Immature natural killer cell (primary cell): ENCODE results near the gene PCNX2. TPM values are rescaled to one million over a fixed set of nuclear protein-coding genes. Genes with fewer than 3 reads are reported as not detected.
"Not testable (repeated sequence)": the region's sequence is repeated elsewhere in the genome, so short reads cannot be mapped to it uniquely, and the experiment has no call there.

Source experiments
- DNase-seq, 3 donors: peaks; one replicate each; pipeline ENCODE4 v3.0.0; 2022; ENCODE audit warnings: mixed read lengths in 1 of 3
- H3K27ac Mint-ChIP-seq, 6 donors: one replicate each; pipeline ENCODE4 v1.8.0; 2020; ENCODE audit warnings: mixed read lengths in 6 of 6, mild to moderate bottlenecking in 5 of 6, inconsistent platforms in 4 of 6, moderate library complexity in 3 of 6
- H3K27me3 Mint-ChIP-seq, 3 donors: one replicate each; pipeline ENCODE4 v1.8.0; 2020 to 2021; ENCODE audit warnings: low read depth in 3 of 3, mild to moderate bottlenecking in 3 of 3, mixed read lengths in 3 of 3, moderate library complexity in 3 of 3, inconsistent platforms in 1 of 3
- H3K36me3 Mint-ChIP-seq, 3 donors: one replicate each; pipeline ENCODE4 v1.8.0; 2020; ENCODE audit warnings: mixed read lengths in 3 of 3, inconsistent platforms in 2 of 3, mild to moderate bottlenecking in 2 of 3
- H3K4me1 Mint-ChIP-seq, 2 donors: one replicate each; pipeline ENCODE4 v1.8.0; 2020; ENCODE audit warnings: inconsistent platforms in 2 of 2, mild to moderate bottlenecking in 2 of 2, mixed read lengths in 2 of 2, moderate library complexity in 1 of 2
- H3K4me3 Mint-ChIP-seq, 5 donors: one replicate each; pipeline ENCODE4 v1.8.0; 2020; ENCODE audit warnings: mild to moderate bottlenecking in 5 of 5, mixed read lengths in 5 of 5, inconsistent platforms in 3 of 5, moderate library complexity in 3 of 5
- H3K9me3 Mint-ChIP-seq, 6 donors: one replicate each; pipeline ENCODE4 v1.8.0; 2020; ENCODE audit warnings: mild to moderate bottlenecking in 6 of 6, mixed read lengths in 6 of 6, inconsistent platforms in 4 of 6, moderate library complexity in 3 of 6
- polyA plus RNA-seq, 3 donors: library from polyadenylated mRNA; unstranded; fragments of 300-500 nt; fragmentation: Illumina TruSeq; gene quantifications; one replicate each; pipeline ENCODE4 v1.2.3, GENCODE V29; 2021

Gene PCNX2
- polyA plus RNA-seq, 3 donors from 2014 or later: 1.1 to 2.6 TPM; not detected in 1

- Mint-ChIP-seq H3K36me3 (peaks cover 3 to 12% (median 12%) of the 10 kb centered on the region in 3 donors), H3K4me1 (no peaks in the 10 kb centered on the region), H3K27ac (no peak overlapping the region), H3K4me3 (no peak overlapping the region), H3K9me3 (no peaks in the 10 kb centered on the region), H3K27me3 (peaks cover 0 to 2% (median 0%) of the 10 kb centered on the region in 3 donors)
- DNase-seq: no peak
Measured at GRCh38 chr1:233138788-233139585, 156.5 kb downstream of the PCNX2 start.

GRCh38 chr1:233135833-233136232 is 159.7 kb downstream of the PCNX2 start:
- Mint-ChIP-seq H3K27ac (no peak overlapping the region), H3K27me3 (no peaks in the 10 kb centered on the region), H3K36me3 (peaks cover 6 to 29% (median 20%) of the 10 kb centered on the region in 3 donors), H3K4me1 (no peaks in the 10 kb centered on the region), H3K4me3 (no peak overlapping the region), H3K9me3 (no peaks in the 10 kb centered on the region)
- DNase-seq: no peak

GRCh38 chr1:233132445-233132844 is 163.1 kb downstream of the PCNX2 start:
- H3K9me3 Mint-ChIP-seq: peaks cover 0 to 2% (median 0%) of the 10 kb centered on the region in 6 donors
- no peak overlapping the region for H3K27ac Mint-ChIP-seq
- no peak for DNase-seq
- H3K36me3 Mint-ChIP-seq: peaks cover 7 to 40% (median 27%) of the 10 kb centered on the region in 3 donors
- no peak overlapping the region for H3K4me3 Mint-ChIP-seq
- no peaks in the 10 kb centered on the region for H3K27me3 Mint-ChIP-seq
- no peaks in the 10 kb centered on the region for H3K4me1 Mint-ChIP-seq

- H3K4me3 Mint-ChIP-seq, H3K4me1 Mint-ChIP-seq, H3K27me3 Mint-ChIP-seq, DNase-seq, H3K27ac Mint-ChIP-seq, H3K9me3 Mint-ChIP-seq: not testable (repeated sequence)
- peaks cover 3 to 38% (median 27%) of the 10 kb centered on the region in 3 donors for H3K36me3 Mint-ChIP-seq
Measured at GRCh38 chr1:233129031-233129430, 166.5 kb downstream of the PCNX2 start.

- Mint-ChIP-seq H3K4me3 (no peak overlapping the region), H3K36me3 (peaks cover 3 to 24% (median 17%) of the 10 kb centered on the region in 3 donors), H3K27me3 (no peaks in the 10 kb centered on the region), H3K9me3 (peaks cover 0 to 2% (median 0%) of the 10 kb centered on the region in 6 donors), H3K27ac (no peak overlapping the region), H3K4me1 (no peaks in the 10 kb centered on the region)
- no peak for DNase-seq
Measured at GRCh38 chr1:233127157-233127556, 168.4 kb downstream of the PCNX2 start.

- DNase-seq: no peak
- Mint-ChIP-seq H3K4me1 (no peaks in the 10 kb centered on the region), H3K4me3 (no peak overlapping the region), H3K36me3 (peaks cover 0 to 12% (median 5%) of the 10 kb centered on the region in 3 donors), H3K9me3 (no peaks in the 10 kb centered on the region), H3K27me3 (peaks cover 0 to 2% (median 0%) of the 10 kb centered on the region in 3 donors), H3K27ac (no peak overlapping the region)
Measured at GRCh38 chr1:233122779-233123178, 172.7 kb downstream of the PCNX2 start.

GRCh38 chr1:233121947-233122559 is 173.5 kb downstream of the PCNX2 start:
- no peaks in the 10 kb centered on the region for H3K9me3 Mint-ChIP-seq
- no peak for DNase-seq
- no peak overlapping the region for H3K4me3 Mint-ChIP-seq
- peaks cover 0 to 2% (median 0%) of the 10 kb centered on the region in 3 donors for H3K27me3 Mint-ChIP-seq
- peaks cover 0 to 6% (median 0%) of the 10 kb centered on the region in 3 donors for H3K36me3 Mint-ChIP-seq
- no peaks in the 10 kb centered on the region for H3K4me1 Mint-ChIP-seq
- no peak overlapping the region for H3K27ac Mint-ChIP-seq

GRCh38 chr1:233114860-233115259 is 180.7 kb downstream of the PCNX2 start:
- Mint-ChIP-seq H3K9me3 (no peaks in the 10 kb centered on the region), H3K27ac (peak overlapping the region in 1 of 6 donors; percentile 21), H3K36me3 (no peaks in the 10 kb centered on the region), H3K4me3 (peak overlapping the region in 1 of 5 donors; percentile 10), H3K27me3 (peaks cover 0 to 4% (median 2%) of the 10 kb centered on the region in 3 donors), H3K4me1 (peaks cover 15 to 19% of the 10 kb centered on the region in 2 donors)
- DNase-seq: no peak

- H3K4me3 Mint-ChIP-seq: no peak overlapping the region
- peaks cover 15 to 19% of the 10 kb centered on the region in 2 donors for H3K4me1 Mint-ChIP-seq
- H3K27ac Mint-ChIP-seq: peak overlapping the region in 1 of 6 donors; percentile 15
- H3K9me3 Mint-ChIP-seq: no peaks in the 10 kb centered on the region
- peaks cover 0 to 5% (median 4%) of the 10 kb centered on the region in 3 donors for H3K27me3 Mint-ChIP-seq
- no peaks in the 10 kb centered on the region for H3K36me3 Mint-ChIP-seq
- DNase-seq: no peak
Measured at GRCh38 chr1:233114159-233114558, 181.4 kb downstream of the PCNX2 start.

- H3K27ac Mint-ChIP-seq: peak overlapping the region in 5 of 6 donors; percentile 42 to 84 (median 68)
- peaks cover 3 to 5% (median 4%) of the 10 kb centered on the region in 3 donors for H3K27me3 Mint-ChIP-seq
- DNase-seq: peak; percentile 25 to 46 (median 42)
- peaks cover 0 to 4% (median 0%) of the 10 kb centered on the region in 3 donors for H3K36me3 Mint-ChIP-seq
- peaks cover 15 to 19% of the 10 kb centered on the region in 2 donors for H3K4me1 Mint-ChIP-seq
- no peaks in the 10 kb centered on the region for H3K9me3 Mint-ChIP-seq
- peak overlapping the region in 4 of 5 donors; percentile 10 to 72 (median 50) for H3K4me3 Mint-ChIP-seq
Measured at GRCh38 chr1:233113009-233113879, 182.3 kb downstream of the PCNX2 start.

GRCh38 chr1:233112186-233113008 is 183.1 kb downstream of the PCNX2 start:
- DNase-seq: no peak
- H3K9me3 Mint-ChIP-seq: no peaks in the 10 kb centered on the region
- H3K36me3 Mint-ChIP-seq: peaks cover 0 to 10% (median 0%) of the 10 kb centered on the region in 3 donors
- H3K27ac Mint-ChIP-seq: peak overlapping the region in 3 of 6 donors; percentile 20 to 65 (median 47)
- peak overlapping the region in 4 of 5 donors; percentile 10 to 72 (median 50) for H3K4me3 Mint-ChIP-seq
- H3K27me3 Mint-ChIP-seq: peaks cover 3 to 5% (median 4%) of the 10 kb centered on the region in 3 donors
- H3K4me1 Mint-ChIP-seq: peaks cover 15 to 19% of the 10 kb centered on the region in 2 donors

- no peak for DNase-seq
- Mint-ChIP-seq H3K9me3 (no peaks in the 10 kb centered on the region), H3K27ac (no peak overlapping the region), H3K4me3 (no peak overlapping the region), H3K4me1 (peaks cover 15 to 19% of the 10 kb centered on the region in 2 donors), H3K36me3 (peaks cover 0 to 15% (median 3%) of the 10 kb centered on the region in 3 donors), H3K27me3 (peaks cover 3 to 5% (median 4%) of the 10 kb centered on the region in 3 donors)
Measured at GRCh38 chr1:233111731-233112130, 183.8 kb downstream of the PCNX2 start.
